ENCODE data around the gene FBLN2. TPM values are rescaled to one million over a fixed set of nuclear protein-coding genes. Genes with fewer than 3 reads are reported as not detected.

FBLN2 gene
- total RNA-seq, 1 experiment from 2014 or later = not detected

GRCh38 chr3:13683288-13683687 lies 134.4 kb downstream of the FBLN2 start:
- Histone ChIP-seq H3K4me1 (no peaks in the 10 kb centered on the region), H3K27me3 (peaks cover 6% of the 10 kb centered on the region; the same call in 1 of the 2 replicates), H3K9me3 (replicated peaks) (no peaks in the 10 kb centered on the region), H3K4me3 (no peak overlapping the region), H3K27ac (no peak overlapping the region), H3K36me3 (no peaks in the 10 kb centered on the region)
- DNase-seq = no peak

GRCh38 chr3:13683772-13684171 lies 134.8 kb downstream of the FBLN2 start:
- no peak overlapping the region for H3K27ac ChIP-seq
- H3K36me3 ChIP-seq = no peaks in the 10 kb centered on the region
- no peaks in the 10 kb centered on the region for H3K9me3 ChIP-seq (replicated peaks)
- H3K27me3 ChIP-seq = peaks cover 10% of the 10 kb centered on the region; the same call in 1 of the 2 replicates
- DNase-seq = no peak
- H3K4me1 ChIP-seq = no peaks in the 10 kb centered on the region
- no peak overlapping the region for H3K4me3 ChIP-seq

DNA sequence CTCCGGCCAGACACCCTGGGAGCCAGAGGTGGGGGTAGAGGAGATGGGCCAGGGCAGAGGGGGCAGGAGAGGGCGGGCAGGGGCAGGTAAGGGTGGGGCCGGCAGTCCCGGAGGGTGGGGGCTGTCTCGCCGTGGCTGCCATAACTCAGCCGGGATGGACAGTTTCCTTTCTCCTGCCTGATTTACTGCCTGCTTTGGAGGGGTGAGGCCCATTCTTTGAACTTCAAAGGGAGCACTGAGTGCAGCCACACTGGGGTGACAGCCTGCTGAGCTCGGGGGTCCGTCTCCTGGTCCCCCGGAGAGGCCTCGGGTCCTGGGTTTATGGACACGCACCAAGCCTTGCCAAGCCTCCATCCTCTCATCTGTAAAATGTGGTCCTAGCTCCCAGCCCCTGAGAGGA lies 135.4 kb downstream of the FBLN2 start:
- Histone ChIP-seq H3K27me3 (peaks cover 10% of the 10 kb centered on the region; the same call in 1 of the 2 replicates), H3K36me3 (no peaks in the 10 kb centered on the region), H3K4me3 (no peak overlapping the region), H3K27ac (no peak overlapping the region), H3K9me3 (replicated peaks) (no peaks in the 10 kb centered on the region), H3K4me1 (no peaks in the 10 kb centered on the region)
- no peak for DNase-seq

DNA sequence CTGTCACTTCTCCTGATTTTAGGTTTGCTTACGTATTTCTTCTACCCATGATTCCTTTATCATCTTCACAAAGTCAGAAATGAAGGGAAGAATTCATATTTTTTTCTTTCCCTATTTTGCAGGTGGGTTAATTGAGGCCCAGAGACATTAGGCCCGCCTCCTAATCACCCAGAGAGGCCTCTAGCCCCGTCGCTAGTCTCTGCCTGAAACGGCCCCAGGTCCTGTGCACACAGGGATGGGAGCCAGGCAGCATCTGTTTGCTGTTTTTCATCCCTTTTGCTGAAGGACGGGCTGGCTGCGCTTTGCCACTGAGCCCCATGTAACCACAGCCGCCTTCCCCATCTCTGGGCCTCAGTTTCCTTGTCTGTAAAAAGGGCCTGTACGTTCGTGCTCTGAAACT lies 135.9 kb downstream of the FBLN2 start:
- no peak for DNase-seq
- peaks cover 4% of the 10 kb centered on the region; the same call in 1 of the 2 replicates for H3K4me1 ChIP-seq
- H3K9me3 ChIP-seq (replicated peaks) = no peaks in the 10 kb centered on the region
- no peak overlapping the region for H3K4me3 ChIP-seq
- H3K36me3 ChIP-seq = no peaks in the 10 kb centered on the region
- H3K27ac ChIP-seq = no peak overlapping the region
- peaks cover 10% of the 10 kb centered on the region; the same call in 1 of the 2 replicates for H3K27me3 ChIP-seq

- Histone ChIP-seq H3K27ac (no peak overlapping the region), H3K4me3 (no peak overlapping the region), H3K27me3 (peaks cover 10% of the 10 kb centered on the region; the same call in 1 of the 2 replicates), H3K4me1 (peaks cover 8% of the 10 kb centered on the region; the same call in 1 of the 2 replicates), H3K9me3 (replicated peaks) (no peaks in the 10 kb centered on the region), H3K36me3 (no peaks in the 10 kb centered on the region)
- no peak for DNase-seq
Measured at GRCh38 chr3:13685721-13686120, 136.8 kb downstream of the FBLN2 start.

DNA sequence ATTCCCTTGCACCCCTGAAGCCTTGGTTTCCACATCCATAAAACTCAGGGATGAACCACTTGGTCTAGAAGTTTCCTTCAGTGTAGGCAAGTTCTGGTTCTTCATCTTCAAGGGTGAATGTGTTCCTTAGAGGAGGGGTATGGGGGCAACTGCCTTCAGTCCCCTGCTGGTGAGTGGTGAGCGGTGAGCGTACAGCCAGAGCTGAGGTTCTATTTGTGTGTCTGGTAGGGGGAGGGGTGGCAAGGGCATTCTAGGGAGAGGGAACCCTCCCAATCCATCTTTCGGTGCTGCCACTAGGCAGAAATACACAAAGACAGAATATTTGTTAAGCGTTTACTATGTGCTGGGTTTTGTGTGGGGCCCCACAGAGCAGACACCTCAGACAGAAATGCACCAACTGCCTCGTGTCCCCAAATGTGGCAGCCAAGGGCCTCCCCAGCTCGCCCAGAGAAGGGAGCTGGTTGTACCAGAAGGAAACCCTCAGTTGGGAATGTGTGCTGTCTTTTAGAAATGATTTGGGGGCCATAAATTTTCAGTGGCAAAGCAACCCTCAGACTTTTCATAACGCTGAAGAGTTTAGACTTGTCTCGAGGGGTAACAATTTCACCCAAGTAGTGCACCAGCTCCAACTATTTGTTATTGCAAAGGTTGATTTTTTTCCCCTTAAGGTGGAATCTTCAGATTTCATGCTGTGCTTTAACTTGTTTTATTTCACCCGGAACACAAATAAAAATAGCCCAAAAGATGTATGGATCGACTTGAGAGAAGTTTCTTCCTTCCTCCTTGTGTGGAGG lies 137.6 kb downstream of the FBLN2 start:
- Histone ChIP-seq H3K9me3 (replicated peaks) (no peaks in the 10 kb centered on the region), H3K4me3 (no peak overlapping the region), H3K36me3 (no peaks in the 10 kb centered on the region), H3K27ac (no peak overlapping the region), H3K4me1 (peaks cover 8% of the 10 kb centered on the region; the same call in 1 of the 2 replicates), H3K27me3 (peaks cover 10% of the 10 kb centered on the region; the same call in 1 of the 2 replicates)
- no peak for DNase-seq

DNA sequence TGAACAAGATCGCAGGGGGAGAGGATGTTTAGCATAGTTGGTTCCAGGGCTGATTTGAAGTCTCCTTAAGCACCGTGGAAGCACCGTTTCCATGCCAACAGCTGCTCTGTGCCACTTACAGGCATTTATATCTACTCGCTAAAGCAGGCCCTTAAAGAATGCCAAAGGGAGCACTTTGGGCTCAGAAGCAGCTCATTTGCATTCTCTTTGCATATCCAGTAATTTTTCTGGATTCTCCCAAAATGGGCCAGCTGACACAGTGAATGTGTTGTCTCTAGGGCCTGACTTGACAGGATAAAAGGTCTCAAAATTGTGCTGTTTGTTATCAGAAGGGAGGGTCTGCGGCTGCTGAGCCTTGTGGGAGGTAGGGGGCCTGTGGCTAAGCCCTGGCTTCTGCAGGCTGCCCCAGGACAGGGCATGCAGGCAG lies 138.6 kb downstream of the FBLN2 start:
- no peak overlapping the region for H3K4me3 ChIP-seq
- H3K36me3 ChIP-seq = no peaks in the 10 kb centered on the region

More for the DNA sequence above, 138.6 kb downstream of the FBLN2 start:
- Histone ChIP-seq H3K9me3 (replicated peaks) (no peaks in the 10 kb centered on the region), H3K4me1 (peaks cover 8% of the 10 kb centered on the region; the same call in 1 of the 2 replicates), H3K27ac (no peak overlapping the region), H3K27me3 (peaks cover 10% of the 10 kb centered on the region; the same call in 1 of the 2 replicates)
- DNase-seq = no peak

Other genes starting within 250 kb of the FBLN2 start
- 0.10 and 0.32 TPM in 2 replicates for gene NUP210, start 128.8 kb upstream of the FBLN2 start, total RNA-seq (2014; rRNA removed; shearing (Covaris generic))
- gene HDAC11, start 68.8 kb upstream of the FBLN2 start, total RNA-seq (2014; rRNA removed; shearing (Covaris generic)) = 30.7 and 32.5 TPM in 2 replicates